Esophagus mucosa (tissue), 1 donor: ENCODE data around the gene SYNE2. TPM values are rescaled to one million over a fixed set of nuclear protein-coding genes. Genes with fewer than 3 reads are reported as not detected.
A peak's percentile ranks its signal among the peaks of the same experiment; 100 is the strongest.

Experiments used
- ATAC-seq: fragments of 200-7000 bp; cut with Tn5 transposase; one replicate; pipeline ENCODE4 v1.9.1; 2020
- total RNA-seq: library from RNA; stranded (reverse); gene quantifications from one replicate; pipeline ENCODE4 v1.2.4, GENCODE V29; 2023
- donor health status: DM: yes; HTN: yes; CAD: no.

Gene SYNE2
- total RNA-seq, 1 donor from 2014 or later, result 99.8 TPM

- no peak for ATAC-seq
These were observed 58.6 kb downstream of the SYNE2 start for GRCh38 chr14:63911404-63911803.

GRCh38 chr14:63912286-63912685 is 59.5 kb downstream of the SYNE2 start:
- ATAC-seq, result no peak

- no peak for ATAC-seq
These were observed 65.6 kb downstream of the SYNE2 start for GRCh38 chr14:63918411-63918810.

- peak; percentile 95 for ATAC-seq
These were observed 70.1 kb downstream of the SYNE2 start for GRCh38 chr14:63922696-63923421.

GRCh38 chr14:63923422-63923752 is 70.6 kb downstream of the SYNE2 start:
- ATAC-seq, result no peak

GRCh38 chr14:63924375-63924774 is 71.6 kb downstream of the SYNE2 start:
- no peak for ATAC-seq

GRCh38 chr14:63926641-63927040 is 73.8 kb downstream of the SYNE2 start:
- no peak for ATAC-seq

GRCh38 chr14:63928744-63929174 is 76.0 kb downstream of the SYNE2 start:
- ATAC-seq, result no peak

GRCh38 chr14:63933110-63933509 is 80.3 kb downstream of the SYNE2 start:
- ATAC-seq, result peak; percentile 77

GRCh38 chr14:63933711-63934110 is 80.9 kb downstream of the SYNE2 start:
- ATAC-seq, result no peak

GRCh38 chr14:63938198-63939005 is 85.6 kb downstream of the SYNE2 start:
- peak; percentile 24 for ATAC-seq

GRCh38 chr14:63939006-63939270 is 86.1 kb downstream of the SYNE2 start:
- no peak for ATAC-seq

- no peak for ATAC-seq
These were observed 87.6 kb downstream of the SYNE2 start for GRCh38 chr14:63940387-63940786.

GRCh38 chr14:63941023-63941422 is 88.2 kb downstream of the SYNE2 start:
- no peak for ATAC-seq

- no peak for ATAC-seq
These were observed 96.9 kb downstream of the SYNE2 start for GRCh38 chr14:63949696-63950095.

GRCh38 chr14:63951021-63951420 is 98.2 kb downstream of the SYNE2 start:
- no peak for ATAC-seq

- no peak for ATAC-seq
These were observed 98.6 kb downstream of the SYNE2 start for GRCh38 chr14:63951429-63951828.

GRCh38 chr14:63952053-63952932 is 99.5 kb downstream of the SYNE2 start:
- no peak for ATAC-seq

GRCh38 chr14:63952933-63953437 is 100.2 kb downstream of the SYNE2 start:
- peak; percentile 36 for ATAC-seq

GRCh38 chr14:63956326-63956725 is 103.5 kb downstream of the SYNE2 start:
- peak; percentile 75 for ATAC-seq

- no peak for ATAC-seq
These were observed 108.2 kb downstream of the SYNE2 start for GRCh38 chr14:63960926-63961567.

GRCh38 chr14:63962906-63963305 is 110.1 kb downstream of the SYNE2 start:
- no peak for ATAC-seq

GRCh38 chr14:63963439-63963838 is 110.6 kb downstream of the SYNE2 start:
- no peak for ATAC-seq
